ENCODE results near the gene FAM13B.
A peak's percentile ranks its signal among the peaks of the same experiment; 100 is the strongest.

Gene FAM13B

DNA sequence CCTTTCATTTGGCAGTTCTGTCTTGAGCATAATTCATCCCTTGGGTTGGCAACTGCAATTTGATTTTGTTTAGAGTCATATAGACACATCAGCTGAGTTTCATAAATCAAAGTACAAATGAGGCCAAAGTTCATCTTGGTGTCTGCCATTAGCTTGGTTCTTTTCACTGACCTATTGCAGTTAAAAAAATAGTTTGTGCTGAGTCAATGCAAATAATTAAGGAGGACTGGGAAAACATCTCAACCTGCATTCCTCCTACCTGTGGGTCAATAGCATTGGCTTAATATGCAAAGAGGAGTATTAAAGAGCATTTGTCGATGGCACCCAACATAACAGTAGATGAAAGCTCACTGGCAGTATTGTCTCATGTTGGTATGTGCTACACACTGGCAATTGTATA is 142.0 kb downstream of the FAM13B start:
- DNase-seq: no peak

DNA sequence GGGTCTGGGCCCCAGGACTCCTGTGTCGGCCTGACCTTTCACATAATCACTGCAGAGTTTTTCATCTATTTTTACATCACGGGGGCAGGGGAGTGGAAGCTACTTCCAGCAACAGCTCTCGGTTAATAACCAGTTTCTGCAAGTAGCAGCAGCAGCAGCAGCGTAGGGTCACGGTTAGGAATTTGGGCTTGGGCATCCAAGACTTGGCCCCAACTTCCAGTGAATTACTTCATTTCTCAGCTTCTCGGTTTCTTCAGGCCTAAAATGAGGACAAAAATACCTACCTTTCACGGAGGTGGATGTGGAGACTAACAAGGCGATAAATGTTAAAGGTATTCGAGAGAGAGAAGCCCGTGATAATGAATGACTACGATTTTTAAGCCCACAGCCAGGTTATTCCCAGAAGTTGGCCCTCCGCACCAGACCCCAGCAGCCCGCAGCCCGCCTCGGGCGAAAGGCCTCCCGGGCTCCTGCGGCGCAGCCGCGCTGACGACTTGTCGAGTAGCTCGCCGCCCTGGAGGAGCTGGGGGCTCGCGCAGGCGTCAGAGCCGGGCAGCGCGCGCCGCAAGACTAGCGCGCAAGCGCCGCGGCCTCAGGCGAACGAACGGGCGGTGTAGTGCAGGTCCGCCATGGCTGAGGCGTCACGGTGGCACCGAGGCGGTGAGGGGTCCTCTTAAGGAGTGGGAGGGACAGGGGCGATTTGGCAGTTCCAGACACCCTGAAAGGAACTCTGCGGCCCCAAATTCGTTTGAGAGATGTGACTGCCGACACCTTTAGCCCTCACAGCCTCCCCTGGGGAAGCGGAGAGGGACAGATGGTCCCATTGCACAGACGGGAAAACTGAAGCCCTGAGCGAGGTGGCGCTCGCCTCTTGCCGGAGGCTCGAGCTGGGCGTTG is 143.8 kb downstream of the FAM13B start, which contains the start of gene PKD2L2:
Gene PKD2L2, plus strand, starts transcription at position 595 of the 897 bp plus-strand sequence. Its CDS starts 35 bp downstream, at position 630.
- peak; percentile 62 to 70 for DNase-seq

- DNase-seq: no peak
These were observed 144.4 kb downstream of the FAM13B start for GRCh38 chr5:137888466-137888862.

All from activated CD4-positive, alpha-beta T cell treated with anti-CD3 and anti-CD28 coated beads, Interleukin-2, amount 50 U/mL, for 4 hours (primary cell).